HT-29 (cell line): ENCODE data around the gene IL36A. TPM values are rescaled to one million over a fixed set of nuclear protein-coding genes. Genes with fewer than 3 reads are reported as not detected.

Experiments
- DNase-seq: peaks from one replicate; pipeline ENCODE4 v3.0.0-alpha.2; 2015; ENCODE audit warnings: low spot score
- small RNA-seq: library from RNA; depleted of rRNA; stranded (forward); fragments of <200 nt; gene quantifications from one replicate; pipeline ENCODE3, GENCODE V24; 2014
- total RNA-seq: library from RNA; depleted of rRNA; stranded (reverse); fragments of >200 nt; shearing (Covaris generic); gene quantifications from 2 replicates; pipeline ENCODE4 v1.2.3, GENCODE V29; 2014; rRNA removed

The IL36A gene
- total RNA-seq, 1 experiment from 2014 or later: not detected

DNA sequence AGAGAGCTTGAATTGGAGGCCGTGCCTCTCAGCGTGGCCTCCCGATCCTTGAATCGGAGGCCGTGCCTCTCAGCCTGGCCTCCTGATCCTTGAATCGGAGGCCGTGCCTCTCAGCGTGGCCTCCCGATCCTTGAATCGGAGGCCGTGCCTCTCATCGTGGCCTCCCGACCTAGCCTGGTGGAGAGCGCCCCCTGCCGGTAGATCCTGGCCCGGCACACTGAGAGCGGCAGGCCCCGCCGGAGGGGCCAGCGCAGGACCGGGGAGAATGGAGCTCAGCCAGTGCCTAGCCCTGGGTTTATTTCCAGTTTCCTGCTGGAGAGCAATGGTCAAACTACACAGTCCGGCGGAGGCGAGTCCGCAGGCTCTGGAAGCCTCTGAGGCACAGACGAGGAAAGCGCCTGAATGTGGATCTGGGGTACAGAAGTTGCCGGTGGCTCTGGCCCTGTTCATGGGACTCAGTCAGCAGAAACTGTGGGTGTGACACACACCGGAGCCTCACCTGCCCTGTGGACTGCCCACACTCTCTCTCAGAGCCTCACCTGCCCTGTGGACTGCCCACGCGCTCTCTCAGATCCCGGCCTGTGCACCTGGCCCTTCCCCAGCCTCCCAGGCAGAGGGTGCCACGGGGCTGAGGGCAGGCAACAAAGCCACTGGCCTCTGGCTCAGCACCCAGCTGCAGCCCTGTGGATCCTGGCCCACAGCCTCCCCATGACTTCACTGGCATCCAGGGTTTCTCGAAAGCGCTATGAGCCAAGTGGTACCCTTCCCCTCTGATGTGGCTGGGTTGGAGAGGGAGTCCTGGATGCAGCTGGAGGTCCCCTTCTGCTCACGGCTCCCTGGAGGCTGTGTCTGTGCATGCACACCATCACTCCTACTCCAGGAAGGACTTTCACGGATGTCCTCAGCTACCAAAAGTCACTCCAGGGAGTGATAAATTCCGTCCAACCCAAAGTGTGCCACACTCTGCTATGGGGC, 45.9 kb downstream of the IL36A start:
- no peak for DNase-seq

DNA sequence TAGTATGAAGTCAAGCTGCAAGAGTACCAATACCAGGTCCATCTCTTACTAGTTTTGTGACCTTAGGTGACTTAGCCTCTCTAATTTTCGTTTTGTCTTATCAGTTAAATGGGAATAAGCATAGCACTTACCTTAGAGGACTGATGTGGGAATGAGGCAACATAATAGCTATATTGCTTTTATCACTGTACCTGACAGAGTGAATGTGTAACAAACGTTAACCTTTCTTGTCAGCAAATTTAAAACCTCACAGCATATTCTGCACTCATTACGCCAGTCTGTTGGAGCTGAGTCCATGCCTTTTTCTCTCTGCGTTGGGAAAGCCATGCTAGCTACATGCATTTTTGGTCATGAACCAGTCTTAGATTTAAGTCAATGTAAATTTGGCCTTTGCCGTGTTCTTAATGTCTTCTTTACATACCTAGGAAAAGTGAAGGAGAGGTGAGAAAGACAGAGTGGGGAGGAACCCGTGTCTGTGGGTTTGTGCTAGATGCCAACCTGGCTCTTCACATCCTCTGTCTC, 47.2 kb downstream of the IL36A start, which contains the start of gene IL36B:
IL36B (minus strand) TSS at position 472 of the 522 bp plus-strand sequence.
- no peak for DNase-seq

GRCh38 chr2:113053666-113054065, 48.4 kb downstream of the IL36A start:
- DNase-seq: no peak

DNA sequence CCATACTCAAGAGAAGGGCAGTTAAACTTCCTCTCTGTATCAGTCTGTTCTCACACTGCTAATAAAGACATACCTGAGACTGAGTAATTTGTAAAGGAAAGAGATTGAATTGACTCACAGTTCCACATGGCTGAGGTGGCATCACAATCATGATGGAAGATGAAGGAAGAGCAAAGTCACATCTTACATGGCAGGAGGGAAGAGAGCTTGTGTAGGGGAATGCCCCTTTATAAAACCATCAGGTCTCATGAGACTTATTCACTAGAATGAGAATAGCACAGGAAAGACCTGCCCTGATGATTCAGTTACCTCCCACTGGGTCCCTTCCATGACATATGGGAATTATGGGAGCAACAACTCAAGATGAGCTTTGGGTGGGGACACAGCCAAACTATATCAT, 48.8 kb downstream of the IL36A start:
- no peak for DNase-seq

DNA sequence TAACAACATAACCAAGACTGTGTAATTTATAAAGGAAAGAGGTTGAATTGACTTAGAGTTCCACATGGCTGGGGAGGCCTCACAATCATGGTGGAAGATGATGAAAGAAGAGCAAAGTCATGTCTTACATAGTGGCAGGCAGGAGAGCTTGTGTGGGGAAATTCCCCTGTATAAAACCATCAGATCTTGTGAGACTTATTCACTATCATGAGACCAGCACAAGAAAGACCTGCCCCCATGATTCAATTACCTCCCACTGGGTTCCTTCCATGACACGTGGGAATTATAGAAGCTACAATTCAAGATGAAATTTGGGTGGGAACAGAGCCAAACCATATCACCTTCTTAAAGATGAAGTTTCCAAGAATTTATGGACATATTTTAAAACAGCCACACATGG, 51.3 kb downstream of the IL36A start:
- DNase-seq: no peak

GRCh38 chr2:113057117-113057516, 51.9 kb downstream of the IL36A start:
- DNase-seq: peak; percentile 47

Small RNA genes lying within 50 kb of the gene (small RNA-seq; reads per million reads assigned to genes)
- gene HMGN2P23: not detected

Other genes with a start within 250 kb of the IL36A start
- 2.5 and 4.0 TPM in 2 replicates for gene CKAP2L, start 240.8 kb upstream of the IL36A start, total RNA-seq
- not detected in 2 replicates for gene IL1A, start 221.0 kb upstream of the IL36A start, total RNA-seq
- gene IL1B, start 168.7 kb upstream of the IL36A start, total RNA-seq: 0.13 and 0.20 TPM in 2 replicates
- gene IL37, start 94.3 kb upstream of the IL36A start, total RNA-seq: not detected in 2 replicates
- not detected in 2 replicates for gene IL36G, start 27.5 kb upstream of the IL36A start, total RNA-seq
- gene IL36B, start 47.4 kb downstream of the IL36A start, total RNA-seq: not detected in 2 replicates
- 0.44 and 1.4 TPM in 2 replicates for gene IL36RN, start 53.7 kb downstream of the IL36A start, total RNA-seq
- 0.42 TPM in 1 of 2 replicates, not detected in the other for gene IL1F10, start 62.5 kb downstream of the IL36A start, total RNA-seq
- gene IL1RN, start 122.1 kb downstream of the IL36A start, total RNA-seq: 12.0 and 13.3 TPM in 2 replicates
- 85.5 and 90.1 TPM in 2 replicates for gene PSD4, start 168.5 kb downstream of the IL36A start, total RNA-seq